Islet precursor cell (in vitro differentiated cells): ENCODE results near the gene ZNF521.

ENCODE experiments used
- DNase-seq: peaks from one replicate; pipeline ENCODE4 v3.0.0-alpha.2; 2018

ZNF521 gene

DNA sequence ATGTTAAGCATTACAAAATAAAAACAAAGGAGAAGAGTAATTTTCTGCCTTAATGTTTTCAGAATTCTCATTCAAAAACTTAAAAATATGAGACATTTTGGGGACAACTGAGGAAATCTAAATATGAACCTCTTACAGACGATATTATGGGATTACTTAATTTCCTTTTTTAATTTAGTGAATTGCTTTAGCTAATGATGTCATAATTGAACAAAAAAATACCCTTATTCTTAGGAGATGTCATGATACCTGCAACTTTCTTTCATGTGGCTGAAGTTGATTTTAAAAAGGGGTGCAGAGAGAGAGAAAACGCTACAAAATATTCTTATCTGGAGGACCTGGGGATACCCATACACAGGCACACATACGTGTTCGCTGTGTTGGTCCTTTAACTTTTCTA is 129.3 kb downstream of the ZNF521 start:
- DNase-seq, result no peak

DNA sequence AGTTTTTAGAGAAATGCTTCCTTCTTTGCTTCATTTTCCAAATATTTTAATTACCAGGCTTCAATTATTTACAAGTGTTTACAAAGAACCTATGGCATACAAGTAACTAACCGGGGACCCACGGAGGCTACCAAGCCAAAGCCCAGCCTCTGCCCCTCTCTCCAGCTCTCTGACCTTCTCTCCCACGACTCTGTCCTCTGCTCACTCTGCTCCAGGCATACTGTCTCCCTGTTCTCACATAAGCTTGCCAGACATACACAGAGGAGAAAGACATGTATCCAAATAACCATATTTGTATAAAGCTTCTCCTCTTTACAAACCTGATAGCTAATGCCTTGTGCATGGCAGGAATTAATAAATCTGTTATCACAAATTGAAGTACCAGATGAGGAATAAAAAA is 141.3 kb downstream of the ZNF521 start:
- DNase-seq, result no peak

- no peak for DNase-seq
These were observed 159.9 kb downstream of the ZNF521 start for GRCh38 chr18:25192065-25192464.

- DNase-seq, result no peak
These were observed 161.5 kb downstream of the ZNF521 start for GRCh38 chr18:25190472-25190871.

- no peak for DNase-seq
These were observed 162.4 kb downstream of the ZNF521 start for GRCh38 chr18:25189391-25190185.

GRCh38 chr18:25187521-25188192 is 164.3 kb downstream of the ZNF521 start:
- DNase-seq, result no peak

DNA sequence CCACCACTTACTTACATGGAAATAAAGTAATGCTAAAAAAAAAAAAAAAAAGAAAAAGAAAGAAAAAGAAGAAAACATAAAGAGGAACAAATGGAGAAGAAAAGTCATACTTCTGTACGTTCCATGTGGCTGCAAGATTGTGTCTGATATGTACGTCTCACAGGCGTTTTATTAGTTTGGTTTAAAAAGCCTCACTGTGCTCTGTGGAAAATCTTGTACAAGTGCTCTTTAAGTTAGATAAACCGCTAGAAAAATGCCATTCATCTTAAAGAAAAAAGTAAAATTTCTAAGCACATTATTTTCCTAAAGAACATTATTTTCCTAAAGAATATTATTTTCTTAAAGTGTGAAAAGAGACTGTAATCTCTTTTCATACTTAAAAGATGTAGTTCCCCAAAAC is 165.1 kb downstream of the ZNF521 start:
- DNase-seq, result no peak

- no peak for DNase-seq
These were observed 170.0 kb downstream of the ZNF521 start for GRCh38 chr18:25181993-25182392.

DNA sequence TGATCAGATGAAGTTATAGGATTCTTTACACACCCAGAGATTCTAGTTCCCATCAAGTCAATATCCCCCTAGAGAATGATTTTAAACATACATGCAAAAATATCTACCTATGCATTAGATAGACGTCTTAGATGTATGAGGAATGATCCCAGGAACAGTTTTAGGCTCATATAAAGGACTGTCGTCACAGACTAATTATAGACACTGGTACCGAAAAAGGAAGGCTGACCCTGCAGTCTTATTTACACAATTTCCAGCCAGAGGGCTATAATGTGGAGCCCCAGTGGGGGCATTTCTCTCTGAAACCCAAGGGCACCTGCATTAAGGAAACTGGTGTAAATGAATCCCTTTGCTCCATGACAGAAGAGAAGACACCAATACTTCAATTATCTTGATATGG is 170.4 kb downstream of the ZNF521 start:
- no peak for DNase-seq

DNA sequence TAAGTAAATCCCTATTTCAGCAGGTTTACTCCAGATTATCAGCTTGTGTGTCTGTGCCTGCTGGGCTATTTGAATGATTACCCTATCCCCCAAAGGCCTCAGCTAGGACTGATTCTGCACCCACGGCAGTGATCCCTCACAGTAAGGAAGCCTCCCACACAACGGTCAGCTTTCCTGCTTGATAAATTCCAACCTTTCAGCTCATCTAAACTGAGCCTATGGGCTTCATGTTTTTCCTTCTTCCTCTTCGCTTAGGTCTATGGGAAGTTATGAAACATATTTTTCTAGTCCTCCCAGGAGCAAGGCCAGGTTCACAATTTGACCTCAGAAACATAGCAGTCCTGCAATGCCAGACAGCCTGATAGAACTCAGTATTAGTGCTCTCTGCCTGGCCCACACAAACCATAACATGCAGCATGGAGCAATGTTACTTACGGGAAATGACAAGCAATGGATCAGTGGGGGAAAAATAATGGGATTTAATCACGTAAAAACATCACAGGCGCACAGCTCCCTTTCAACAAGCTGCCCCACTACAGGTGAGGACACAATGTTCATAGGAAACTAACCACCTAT is 170.9 kb downstream of the ZNF521 start:
- no peak for DNase-seq

- DNase-seq, result no peak
These were observed 174.3 kb downstream of the ZNF521 start for GRCh38 chr18:25177631-25178030.

DNA sequence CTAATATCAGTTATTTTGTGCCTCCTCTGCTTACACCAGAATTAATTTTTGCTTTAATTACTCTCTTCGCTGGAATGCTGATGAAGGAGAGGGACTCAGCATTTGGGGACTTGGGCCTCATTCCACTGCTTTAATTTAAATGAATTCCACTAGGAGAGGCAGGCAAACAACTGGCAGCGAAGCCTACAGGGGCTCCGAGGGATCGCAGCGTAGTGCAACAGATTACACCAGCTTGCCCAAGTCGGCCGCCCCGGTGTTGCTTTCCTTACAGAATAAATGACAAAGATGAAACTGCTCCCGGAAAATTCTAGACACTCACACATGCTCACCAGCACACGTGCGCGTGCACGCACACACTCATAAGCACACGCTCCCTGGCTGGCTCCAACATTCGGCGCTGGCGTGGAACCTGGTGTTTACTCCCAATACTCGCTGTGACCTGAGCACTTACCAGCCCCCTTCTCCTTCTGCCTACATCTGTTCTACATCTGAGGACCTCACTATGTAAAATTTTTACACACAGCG is 175.4 kb downstream of the ZNF521 start:
- no peak for DNase-seq

GRCh38 chr18:25175558-25176517 is 176.1 kb downstream of the ZNF521 start:
- DNase-seq, result no peak

GRCh38 chr18:25174324-25174723 is 177.6 kb downstream of the ZNF521 start:
- DNase-seq, result no peak

- no peak for DNase-seq
These were observed 180.6 kb downstream of the ZNF521 start for GRCh38 chr18:25171334-25171733.

DNA sequence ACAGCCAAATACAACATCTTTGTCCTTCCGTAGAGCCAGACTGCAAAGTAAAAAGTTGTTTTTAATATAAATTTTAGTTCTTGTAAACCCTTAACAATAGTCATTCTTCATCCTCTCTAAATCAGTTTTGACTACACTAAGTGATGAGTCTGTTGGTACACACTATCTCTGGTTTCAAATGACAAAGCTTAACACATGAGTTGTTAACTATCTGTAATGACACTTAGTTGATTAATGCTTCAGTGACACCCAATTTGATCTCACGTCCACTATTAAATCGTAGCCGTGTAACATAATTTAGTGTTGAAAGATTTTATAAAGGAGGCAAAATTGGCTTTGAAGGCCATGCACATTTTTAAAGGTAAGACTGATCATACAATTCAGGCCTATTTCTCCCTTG is 181.6 kb downstream of the ZNF521 start:
- DNase-seq, result no peak

DNA sequence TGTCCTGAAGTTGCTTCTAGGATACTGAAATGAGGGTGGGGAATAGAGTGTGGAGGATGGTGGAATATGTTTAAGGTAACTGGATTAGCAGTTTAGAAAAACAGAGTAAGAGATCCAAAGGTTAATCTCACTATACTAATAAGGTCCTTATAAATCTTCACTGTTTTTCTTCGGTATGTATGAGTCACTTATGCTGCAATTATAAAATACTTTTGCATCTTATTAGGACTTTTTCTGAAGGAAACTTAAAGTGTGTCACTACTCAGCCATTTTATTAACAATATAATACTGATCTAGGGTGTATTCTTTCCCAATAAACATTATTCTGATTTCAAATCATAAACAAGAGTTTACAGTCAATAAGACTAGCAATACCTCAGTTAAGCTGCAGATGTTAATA is 182.3 kb downstream of the ZNF521 start:
- DNase-seq, result no peak

DNA sequence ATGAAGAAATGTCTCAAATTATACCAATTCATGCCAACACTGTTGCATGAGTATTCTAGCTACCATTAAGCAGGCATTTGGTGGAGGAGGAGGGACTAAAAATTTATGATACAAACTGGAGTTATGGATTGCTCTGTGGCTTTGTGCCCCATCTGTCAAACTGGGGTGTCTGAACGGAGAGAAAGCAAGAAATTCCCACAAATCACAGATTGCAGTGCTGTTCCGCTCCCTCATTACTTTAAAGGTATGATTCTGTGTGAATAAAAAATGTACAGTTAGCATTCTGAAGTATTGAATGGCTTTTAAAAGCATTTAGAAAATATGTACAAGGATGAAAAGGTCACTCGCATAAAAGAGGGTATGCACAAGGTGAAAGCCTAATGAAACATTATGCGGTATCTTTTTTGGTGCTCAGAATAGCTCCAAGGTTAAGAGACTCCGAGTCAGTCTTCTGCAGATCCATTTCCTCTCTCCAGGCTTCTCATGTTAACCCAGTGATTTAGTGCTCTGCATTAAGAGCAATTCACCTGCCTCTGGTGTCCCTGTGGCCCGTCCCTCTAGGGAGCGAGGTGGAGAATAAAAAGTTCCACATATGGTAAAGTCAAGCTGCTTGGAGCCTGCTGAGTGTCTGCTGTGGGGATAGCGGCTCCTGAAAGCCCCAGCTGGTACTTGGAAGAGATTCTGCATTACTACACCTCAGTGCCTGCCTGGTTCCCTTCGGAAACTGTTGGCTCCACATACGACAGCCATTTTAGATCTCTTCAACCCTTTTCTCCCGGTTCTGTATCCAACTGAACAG is 184.2 kb downstream of the ZNF521 start:
- DNase-seq, result no peak

DNA sequence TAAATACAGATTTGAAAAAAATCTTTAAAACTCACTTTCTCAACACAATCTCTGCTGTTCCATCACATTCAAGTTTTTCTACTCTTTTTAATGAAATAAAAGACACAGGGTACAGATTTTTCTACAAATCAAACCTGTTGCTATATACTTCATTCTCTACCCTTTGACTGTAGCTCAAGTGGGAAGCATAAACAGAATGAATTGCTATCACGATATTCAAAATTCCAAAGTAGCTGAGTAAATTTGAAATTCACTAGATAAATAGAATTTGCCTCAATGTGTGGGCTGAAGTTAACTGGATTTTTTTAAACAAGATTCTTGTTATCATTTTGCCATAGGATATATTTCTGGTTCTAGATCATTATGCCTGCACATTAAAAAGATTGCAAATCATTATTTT is 185.9 kb downstream of the ZNF521 start:
- no peak for DNase-seq

GRCh38 chr18:25164848-25165811 is 186.8 kb downstream of the ZNF521 start:
- DNase-seq, result no peak
